MG63 (cell line): ENCODE results near the gene PANX2. TPM values are rescaled to one million over a fixed set of nuclear protein-coding genes. Genes with fewer than 3 reads are reported as not detected.
"Not testable (repeated sequence)": the region's sequence is repeated elsewhere in the genome, so short reads cannot be mapped to it uniquely, and the experiment has no call there.

Source experiments
- DNase-seq: peaks from one replicate; pipeline ENCODE4 v3.0.0-alpha.2; 2020
- H3K27me3 ChIP-seq: fragments of 250-450 bp; sonication (Bioruptor Pico); 2 replicates; pipeline ENCODE4 v1.5.1; 2020; ENCODE audit warnings: mild to moderate bottlenecking, moderate library complexity
- H3K36me3 ChIP-seq: fragments of 250-450 bp; sonication (Bioruptor Pico); 2 replicates; pipeline ENCODE4 v1.5.1; 2020; ENCODE audit warnings: mild to moderate bottlenecking, moderate library complexity
- H3K4me3 ChIP-seq: fragments of 250-450 bp; sonication (Bioruptor Pico); 2 replicates; pipeline ENCODE4 v1.5.1; 2020; ENCODE audit warnings: mild to moderate bottlenecking, moderate library complexity
- H3K9me3 ChIP-seq: fragments of 250-450 bp; sonication (Bioruptor Pico); 2 replicates; pipeline ENCODE4 v1.5.1; 2020; ENCODE audit warnings: mild to moderate bottlenecking, moderate library complexity
- total RNA-seq: library from RNA; depleted of rRNA; stranded (reverse); fragments of >200 nt; shearing (Covaris generic); gene quantifications from 2 replicates; pipeline ENCODE4 v1.2.3, GENCODE V29; 2014; ENCODE audit warnings: low replicate concordance; rRNA removed

The PANX2 gene, protein sequence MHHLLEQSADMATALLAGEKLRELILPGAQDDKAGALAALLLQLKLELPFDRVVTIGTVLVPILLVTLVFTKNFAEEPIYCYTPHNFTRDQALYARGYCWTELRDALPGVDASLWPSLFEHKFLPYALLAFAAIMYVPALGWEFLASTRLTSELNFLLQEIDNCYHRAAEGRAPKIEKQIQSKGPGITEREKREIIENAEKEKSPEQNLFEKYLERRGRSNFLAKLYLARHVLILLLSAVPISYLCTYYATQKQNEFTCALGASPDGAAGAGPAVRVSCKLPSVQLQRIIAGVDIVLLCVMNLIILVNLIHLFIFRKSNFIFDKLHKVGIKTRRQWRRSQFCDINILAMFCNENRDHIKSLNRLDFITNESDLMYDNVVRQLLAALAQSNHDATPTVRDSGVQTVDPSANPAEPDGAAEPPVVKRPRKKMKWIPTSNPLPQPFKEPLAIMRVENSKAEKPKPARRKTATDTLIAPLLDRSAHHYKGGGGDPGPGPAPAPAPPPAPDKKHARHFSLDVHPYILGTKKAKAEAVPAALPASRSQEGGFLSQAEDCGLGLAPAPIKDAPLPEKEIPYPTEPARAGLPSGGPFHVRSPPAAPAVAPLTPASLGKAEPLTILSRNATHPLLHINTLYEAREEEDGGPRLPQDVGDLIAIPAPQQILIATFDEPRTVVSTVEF
- total RNA-seq = 0.12 and 0.79 TPM in 2 replicates

DNA sequence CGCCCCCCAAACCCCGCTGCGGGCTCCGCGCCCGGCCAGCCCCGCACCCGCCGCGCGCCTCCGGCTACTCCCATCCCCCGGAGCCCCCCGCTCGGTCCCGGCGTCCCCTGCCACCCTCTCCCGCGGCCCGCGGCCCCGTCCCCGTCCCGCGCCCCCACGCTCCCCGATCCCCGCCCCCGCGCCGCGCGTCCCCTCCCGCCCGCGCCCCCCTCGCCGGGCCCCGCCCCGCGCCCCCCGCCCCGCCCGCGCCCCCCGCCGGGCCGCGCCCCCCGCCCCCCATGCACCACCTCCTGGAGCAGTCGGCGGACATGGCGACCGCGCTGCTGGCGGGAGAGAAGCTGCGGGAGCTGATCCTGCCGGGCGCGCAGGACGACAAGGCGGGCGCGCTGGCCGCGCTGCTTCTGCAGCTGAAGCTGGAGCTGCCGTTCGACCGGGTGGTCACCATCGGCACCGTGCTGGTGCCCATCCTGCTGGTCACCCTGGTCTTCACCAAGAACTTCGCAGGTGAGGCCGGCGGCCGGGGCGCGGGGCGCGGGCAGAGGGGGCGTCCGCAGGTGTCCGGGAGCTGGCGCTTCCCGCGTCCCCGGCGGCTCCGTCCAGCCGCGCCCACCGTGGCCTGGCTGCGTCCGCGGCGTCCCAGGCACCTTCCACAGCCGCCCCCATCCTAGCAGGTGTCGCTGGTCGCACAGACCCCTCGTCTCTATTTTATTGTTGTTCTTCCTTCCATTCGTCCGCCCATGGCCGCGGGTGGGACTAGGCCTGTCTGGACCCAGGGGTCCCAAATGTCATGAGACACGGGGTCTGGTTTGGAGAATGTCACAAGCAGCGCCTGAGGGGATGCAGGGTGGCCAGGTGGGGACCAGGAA, at the start of gene PANX2:
PANX2 (plus strand) TSS at position 279 of the 866 bp plus-strand sequence; CDS start at position 279, 0 bp downstream.
- no peak for DNase-seq
- H3K27me3 ChIP-seq = peaks cover 2% of the 10 kb centered on the region; the same call in 1 of the 2 replicates

DNA sequence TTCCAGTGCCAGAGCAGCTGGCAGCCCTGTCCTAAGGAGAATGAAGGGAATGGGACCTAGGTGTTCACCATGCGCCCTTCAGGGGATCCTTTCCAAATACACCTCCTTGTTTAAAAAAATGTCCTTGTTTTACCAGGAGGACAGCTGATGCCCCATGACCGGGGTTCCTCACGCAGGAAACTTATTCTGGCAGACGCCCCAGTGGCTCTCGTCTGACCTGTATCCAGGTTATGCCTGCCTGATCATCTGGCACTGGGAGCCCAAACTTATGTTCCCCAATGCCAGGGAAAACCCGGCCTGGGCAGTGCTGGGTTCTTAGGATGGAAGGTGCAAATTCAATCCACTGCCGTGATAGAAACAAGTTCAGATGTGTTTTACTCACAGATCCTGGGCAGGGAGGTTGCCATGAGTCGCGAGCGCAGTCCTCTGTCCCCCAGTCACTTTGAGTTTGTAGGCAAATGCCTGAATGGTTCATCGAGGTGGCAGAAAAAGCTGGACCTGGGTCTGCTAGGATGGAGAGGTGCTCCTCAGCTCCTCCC, 49.3 kb upstream of the PANX2 start:
- no peak overlapping the region for H3K4me3 ChIP-seq
- DNase-seq = no peak
- peaks cover 4% of the 10 kb centered on the region for H3K9me3 ChIP-seq
- no peaks in the 10 kb centered on the region for H3K27me3 ChIP-seq
- H3K36me3 ChIP-seq = no peaks in the 10 kb centered on the region

More for the DNA sequence above, at the start of gene PANX2:
- H3K4me3 ChIP-seq = peak within 1 kb of the TSS; percentile 29; the same call in 1 of the 2 replicates
- H3K36me3 ChIP-seq = no peaks in the 10 kb centered on the region
- H3K9me3 ChIP-seq = no peaks in the 10 kb centered on the region

DNA sequence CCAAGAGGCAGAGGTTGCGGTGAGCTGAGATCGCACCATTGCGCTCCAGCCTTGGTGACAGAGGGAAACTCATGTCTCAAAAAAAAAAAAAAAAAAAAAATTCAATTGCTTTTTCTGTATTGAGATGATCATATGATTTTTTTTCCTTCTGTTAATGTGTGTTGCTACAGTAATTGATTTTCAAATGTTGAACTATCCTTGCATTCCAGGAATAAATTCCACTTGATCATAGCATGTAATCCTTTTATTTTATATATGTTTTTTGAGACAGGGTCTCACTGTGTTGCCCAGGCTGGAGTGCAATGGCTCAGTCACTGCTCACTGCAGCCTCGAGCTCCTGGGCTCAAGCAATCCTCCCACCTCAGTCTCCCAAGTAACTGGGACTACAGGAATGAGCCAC, 47.4 kb upstream of the PANX2 start:
- H3K9me3 ChIP-seq = peaks cover 4% of the 10 kb centered on the region
- no peak for DNase-seq
- no peaks in the 10 kb centered on the region for H3K36me3 ChIP-seq
- no peaks in the 10 kb centered on the region for H3K27me3 ChIP-seq
- H3K4me3 ChIP-seq = no peak overlapping the region

DNA sequence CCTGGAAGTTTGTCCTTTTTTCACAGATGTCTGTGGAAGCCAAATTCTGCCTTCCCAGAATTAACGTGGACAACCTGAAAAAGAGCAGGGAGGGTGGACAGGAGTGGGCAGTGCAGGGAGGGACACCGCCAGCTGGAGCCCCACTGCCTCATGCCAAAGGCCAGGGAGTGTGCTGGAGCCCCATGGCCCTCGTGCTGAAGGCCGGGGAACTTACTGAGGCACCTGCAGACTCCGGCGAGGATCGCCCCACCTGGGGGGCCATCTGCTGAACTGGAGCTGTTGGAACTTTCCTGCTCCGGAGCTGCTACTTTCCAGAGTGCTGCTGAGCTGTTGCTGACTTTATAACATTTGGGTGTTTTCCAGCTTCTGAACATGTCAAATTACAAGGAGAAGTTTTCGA, 45.5 kb upstream of the PANX2 start:
- Histone ChIP-seq H3K27me3 (no peaks in the 10 kb centered on the region), H3K9me3 (peaks cover 4% of the 10 kb centered on the region), H3K36me3 (no peaks in the 10 kb centered on the region), H3K4me3 (no peak overlapping the region)
- no peak for DNase-seq

DNA sequence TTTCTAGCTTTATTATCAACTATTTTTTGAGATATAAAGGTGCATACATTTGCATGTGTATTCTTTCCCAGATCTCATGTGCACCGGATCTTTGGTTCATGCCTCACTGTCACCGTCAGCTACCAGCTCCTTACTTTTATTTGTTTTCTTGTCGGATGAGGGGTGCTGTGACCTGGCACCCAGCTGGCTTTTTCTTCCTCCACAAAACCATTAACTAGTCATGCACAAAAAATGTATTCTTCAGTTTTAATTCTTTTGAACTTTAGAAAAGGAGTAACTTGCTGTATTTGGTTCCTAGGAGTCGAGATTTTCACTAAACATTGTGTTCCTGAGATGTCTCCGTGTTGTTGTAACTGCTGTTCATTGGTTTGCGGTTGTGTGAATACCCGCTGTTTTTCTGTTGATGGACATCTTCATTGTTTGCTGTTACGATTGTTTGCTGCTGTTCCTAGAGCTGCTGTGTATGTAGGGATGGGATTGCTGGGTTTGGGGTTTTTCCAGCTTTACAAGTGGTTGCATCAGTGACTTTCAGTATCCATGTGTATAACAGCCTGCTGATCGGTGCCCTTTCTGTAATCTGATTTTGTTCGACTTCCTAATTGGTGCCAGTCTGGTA, 41.3 kb upstream of the PANX2 start:
- no peak for DNase-seq
- no peaks in the 10 kb centered on the region; the same call in 1 of the 2 replicates for H3K27me3 ChIP-seq
- H3K36me3 ChIP-seq = no peaks in the 10 kb centered on the region
- no peak overlapping the region for H3K4me3 ChIP-seq
- H3K9me3 ChIP-seq = no peaks in the 10 kb centered on the region

DNA sequence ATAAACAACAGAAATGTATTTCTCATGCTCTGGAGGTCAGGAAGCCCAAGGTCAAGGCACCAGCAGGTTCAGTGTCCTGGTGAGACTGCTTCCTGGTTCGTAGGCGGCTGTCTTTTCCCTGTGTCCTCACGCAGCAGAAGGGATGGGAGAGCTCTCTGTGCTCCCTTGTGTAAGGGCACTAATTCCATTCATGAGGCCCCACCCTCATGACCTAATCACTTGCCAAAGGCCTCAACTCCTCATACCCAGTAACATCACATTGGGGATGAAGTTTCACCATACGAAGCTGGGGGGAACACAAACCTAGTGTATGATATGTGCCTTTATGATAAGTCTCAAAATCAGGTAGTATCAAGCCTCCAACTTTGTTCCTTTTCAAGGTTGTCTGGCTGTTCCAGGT, 38.6 kb upstream of the PANX2 start:
- Histone ChIP-seq H3K36me3 (no peaks in the 10 kb centered on the region), H3K27me3 (no peaks in the 10 kb centered on the region; the same call in 1 of the 2 replicates), H3K4me3 (no peak overlapping the region), H3K9me3 (no peaks in the 10 kb centered on the region)
- no peak for DNase-seq

DNA sequence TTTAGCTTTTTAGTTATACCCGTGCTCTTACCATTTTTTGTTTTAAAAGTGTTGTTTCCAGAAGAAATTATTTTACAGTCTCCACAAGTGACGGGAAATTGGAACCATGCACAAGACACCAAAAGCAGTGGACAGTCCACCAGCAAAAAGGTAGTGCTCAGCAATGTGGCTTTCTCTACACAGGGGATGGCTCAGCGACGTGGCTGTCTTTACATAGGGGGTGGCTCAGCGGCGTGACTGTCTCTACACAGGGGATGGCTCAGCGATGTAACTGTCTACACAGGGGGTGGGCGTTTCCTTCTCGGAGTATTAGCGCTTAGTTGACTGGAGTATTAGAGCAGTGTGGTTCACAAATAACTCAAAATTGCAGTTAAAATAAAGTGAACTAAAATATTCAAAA, 36.0 kb upstream of the PANX2 start:
- H3K36me3 ChIP-seq = no peaks in the 10 kb centered on the region
- H3K4me3 ChIP-seq = no peak overlapping the region
- no peaks in the 10 kb centered on the region; the same call in 1 of the 2 replicates for H3K27me3 ChIP-seq
- H3K9me3 ChIP-seq = no peaks in the 10 kb centered on the region
- no peak for DNase-seq

DNA sequence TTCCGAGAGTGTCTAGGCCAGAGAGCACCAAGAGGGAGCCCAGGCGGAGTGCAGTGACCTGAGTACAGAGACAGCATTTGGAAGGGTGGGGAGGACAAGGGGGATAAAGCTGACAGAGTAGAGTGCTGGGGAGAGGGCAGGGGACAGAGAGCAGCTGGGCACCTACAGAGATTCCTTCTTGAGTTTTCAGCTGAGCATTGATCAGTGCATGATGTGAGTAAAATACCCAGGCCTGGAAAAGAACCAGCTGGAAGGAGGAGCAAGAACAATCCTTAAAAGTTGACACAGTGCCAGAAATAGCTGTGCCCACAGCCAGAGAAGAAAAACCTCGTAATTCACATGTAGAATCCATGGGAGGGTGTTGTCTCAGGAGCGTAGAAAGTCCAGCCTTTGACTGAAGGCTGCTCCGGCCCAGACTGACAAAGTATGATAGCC, 33.9 kb upstream of the PANX2 start:
- Histone ChIP-seq H3K9me3 (no peaks in the 10 kb centered on the region), H3K4me3 (no peak overlapping the region), H3K27me3 (no peaks in the 10 kb centered on the region; the same call in 1 of the 2 replicates), H3K36me3 (no peaks in the 10 kb centered on the region)
- no peak for DNase-seq

DNA sequence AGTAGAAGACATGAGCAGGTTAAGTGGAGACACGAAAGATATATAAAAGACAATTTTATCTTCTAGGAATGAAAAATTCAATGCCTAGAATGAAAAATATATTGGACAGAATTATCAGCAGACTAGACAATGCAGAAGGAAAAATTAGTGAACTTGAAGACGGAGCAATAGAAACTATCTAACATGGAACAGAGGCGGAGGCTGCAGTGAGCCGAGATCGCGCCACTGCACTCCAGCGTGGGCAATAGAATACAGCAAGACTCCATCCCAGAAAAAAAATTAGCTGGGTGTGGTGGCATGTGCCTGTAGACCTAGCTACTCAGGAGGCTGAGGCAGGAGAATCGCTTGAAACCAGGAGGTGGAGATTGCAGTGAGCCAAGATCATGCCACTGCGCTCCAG, 33.3 kb upstream of the PANX2 start:
- not testable (repeated sequence) for H3K9me3 ChIP-seq, H3K36me3 ChIP-seq, H3K4me3 ChIP-seq, H3K27me3 ChIP-seq, DNase-seq

DNA sequence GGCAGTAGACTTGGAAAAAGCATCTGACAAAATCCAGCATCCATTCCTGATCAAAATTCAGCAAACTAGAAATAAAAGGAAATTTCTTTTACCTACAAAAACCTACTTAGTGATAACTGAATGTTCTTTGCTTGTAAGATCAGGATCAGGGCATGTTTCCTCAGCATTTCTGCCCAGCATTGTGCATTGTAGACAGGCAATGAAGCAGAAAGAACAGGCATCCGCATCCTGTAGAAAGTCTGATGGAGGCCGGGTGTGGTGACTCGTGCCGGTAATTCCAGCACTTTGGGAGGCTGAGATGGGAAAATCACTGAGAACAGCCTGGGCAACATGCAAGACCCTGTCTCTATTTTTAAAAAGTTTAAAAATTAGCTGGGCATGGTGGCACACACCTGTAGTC, 32.5 kb upstream of the PANX2 start:
- no peaks in the 10 kb centered on the region for H3K9me3 ChIP-seq
- DNase-seq = no peak

DNA sequence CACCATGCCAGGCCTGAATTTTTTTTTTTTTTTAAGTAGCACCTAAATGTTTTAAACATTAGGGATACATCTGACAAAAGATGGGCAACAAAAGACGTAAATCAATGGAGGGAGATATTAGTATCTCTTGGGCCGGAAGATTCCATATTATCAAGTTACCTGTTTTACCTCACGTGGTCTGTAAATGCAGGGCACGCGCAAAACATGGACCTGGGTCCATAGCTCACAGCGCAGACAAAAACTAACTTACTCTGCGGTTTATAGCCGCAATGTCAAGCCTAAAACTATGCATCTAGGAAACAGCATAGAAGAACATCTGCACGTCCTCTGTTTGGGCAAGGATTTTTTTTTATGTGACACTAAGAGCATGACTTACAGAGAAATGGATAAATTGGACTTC, 31.5 kb upstream of the PANX2 start:
- Histone ChIP-seq H3K4me3 (no peak overlapping the region), H3K36me3 (no peaks in the 10 kb centered on the region), H3K27me3 (no peaks in the 10 kb centered on the region; the same call in 1 of the 2 replicates), H3K9me3 (no peaks in the 10 kb centered on the region)
- no peak for DNase-seq

More for the DNA sequence above, 32.5 kb upstream of the PANX2 start:
- Histone ChIP-seq H3K36me3 (no peaks in the 10 kb centered on the region), H3K27me3 (no peaks in the 10 kb centered on the region; the same call in 1 of the 2 replicates), H3K4me3 (no peak overlapping the region)

DNA sequence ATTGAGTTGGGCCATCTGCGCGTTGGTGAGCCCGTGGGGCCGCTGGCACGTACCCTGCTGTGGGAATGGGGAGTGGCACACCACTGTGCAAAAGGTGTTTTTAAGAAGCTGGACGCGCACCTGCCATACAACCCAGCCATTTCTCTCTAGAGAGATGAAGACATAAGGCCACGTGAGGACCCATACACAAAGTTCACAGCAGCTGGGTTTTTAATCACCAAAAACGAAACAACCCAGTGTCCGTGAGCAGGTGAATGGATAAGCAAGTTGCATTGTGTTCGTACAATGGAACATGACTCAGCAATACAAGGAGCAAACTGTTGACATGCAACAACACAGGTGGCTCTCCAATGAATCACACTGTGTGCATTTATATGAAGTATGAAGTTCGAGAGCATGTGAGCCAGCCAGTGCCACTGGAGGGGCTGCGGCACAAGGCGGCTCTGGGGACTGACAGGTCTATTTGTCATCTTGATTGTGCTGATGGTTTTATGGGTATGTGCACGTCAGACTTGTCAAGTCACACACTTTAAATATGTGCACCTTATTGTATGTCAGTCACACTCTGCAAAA, 30.6 kb upstream of the PANX2 start:
- Histone ChIP-seq H3K27me3 (no peaks in the 10 kb centered on the region), H3K36me3 (no peaks in the 10 kb centered on the region), H3K9me3 (no peaks in the 10 kb centered on the region), H3K4me3 (no peak overlapping the region)
- DNase-seq = no peak

DNA sequence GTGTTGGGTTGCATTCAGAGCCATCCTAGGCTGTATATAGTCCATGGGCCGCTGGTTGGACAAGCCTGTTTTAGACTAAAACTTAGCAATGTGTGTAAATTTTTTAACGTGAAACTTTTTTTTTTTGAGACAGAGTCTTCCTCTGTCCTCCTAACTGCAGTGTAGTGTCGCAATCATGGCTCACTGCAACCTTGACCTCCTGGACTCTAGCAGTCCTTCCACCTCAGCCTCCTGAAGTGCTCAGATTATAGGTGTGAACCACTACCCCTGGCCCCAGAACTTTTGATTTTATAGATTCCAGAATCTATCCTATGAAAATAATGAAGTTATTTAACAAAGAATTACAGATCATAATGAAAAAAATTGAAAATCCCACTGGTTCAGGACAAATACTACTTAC, 29.9 kb upstream of the PANX2 start:
- Histone ChIP-seq H3K9me3 (no peaks in the 10 kb centered on the region), H3K4me3 (no peak overlapping the region), H3K27me3 (no peaks in the 10 kb centered on the region), H3K36me3 (no peaks in the 10 kb centered on the region)
- no peak for DNase-seq

DNA sequence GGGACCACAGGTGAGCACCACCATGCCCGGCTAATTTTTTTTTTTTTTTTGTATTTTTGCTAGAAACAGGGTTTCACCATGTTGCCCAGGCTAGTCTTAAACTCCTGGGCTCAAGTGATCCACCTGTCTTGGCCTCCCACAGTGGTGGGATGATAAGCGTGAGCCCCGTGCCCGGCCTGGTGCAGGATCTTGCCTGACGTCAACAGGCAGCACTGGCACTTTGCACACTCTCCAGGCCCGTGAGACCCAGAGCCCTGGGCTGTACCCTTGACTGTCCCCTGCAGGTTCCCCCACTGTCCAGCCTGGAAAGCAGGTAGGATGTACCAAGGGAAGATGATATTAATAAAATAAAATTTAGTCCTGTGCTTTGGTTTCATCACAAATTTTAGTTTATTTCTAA, 29.1 kb upstream of the PANX2 start:
- H3K9me3 ChIP-seq = no peaks in the 10 kb centered on the region
- H3K4me3 ChIP-seq = no peak overlapping the region
- no peaks in the 10 kb centered on the region for H3K27me3 ChIP-seq
- DNase-seq = no peak
- H3K36me3 ChIP-seq = no peaks in the 10 kb centered on the region

DNA sequence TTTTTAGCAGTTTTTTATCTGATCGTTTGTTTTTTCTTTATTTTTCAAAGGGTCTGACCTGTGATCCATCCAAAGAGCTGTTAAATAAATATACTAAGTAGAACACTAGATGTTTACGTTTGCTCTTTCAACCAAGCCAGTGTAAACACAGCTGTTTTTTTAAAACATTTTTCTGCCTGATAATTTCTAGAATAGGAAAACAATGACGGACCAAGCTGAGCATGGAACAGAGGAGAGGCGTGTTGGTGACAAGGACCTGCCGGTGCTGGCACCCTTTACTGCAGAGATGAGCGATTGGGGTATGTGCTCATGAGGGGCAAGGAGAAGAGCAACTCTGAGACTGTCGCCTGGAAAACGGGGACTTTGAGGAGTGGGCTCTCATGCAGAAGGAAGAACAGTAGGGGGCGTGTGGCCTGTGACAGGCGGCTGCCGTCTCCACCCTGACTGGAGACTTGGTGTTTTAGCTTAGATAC, 28.6 kb upstream of the PANX2 start:
- no peak overlapping the region for H3K4me3 ChIP-seq
- no peaks in the 10 kb centered on the region for H3K27me3 ChIP-seq
- H3K9me3 ChIP-seq = no peaks in the 10 kb centered on the region
- H3K36me3 ChIP-seq = no peaks in the 10 kb centered on the region
- no peak for DNase-seq

DNA sequence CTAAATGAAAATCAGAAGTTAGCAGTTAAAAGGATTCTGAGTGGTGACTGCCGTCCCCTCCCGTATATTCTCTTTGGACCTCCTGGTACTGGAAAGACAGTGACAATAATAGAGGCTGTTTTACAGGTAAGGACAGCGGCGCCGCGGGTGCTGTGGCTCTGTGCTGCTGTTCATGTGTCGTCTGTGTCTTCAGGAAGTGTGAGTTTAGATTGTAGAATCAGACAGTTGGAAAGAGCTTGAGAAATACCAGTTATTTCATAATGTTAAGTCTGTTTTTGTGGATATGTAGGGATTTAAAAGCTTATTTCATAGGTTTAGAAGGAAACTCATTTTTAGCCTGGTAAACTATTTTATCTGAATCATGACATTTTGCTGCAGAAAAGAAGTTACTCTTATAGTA, 27.4 kb upstream of the PANX2 start:
- Histone ChIP-seq H3K9me3 (no peaks in the 10 kb centered on the region), H3K4me3 (no peak overlapping the region), H3K27me3 (no peaks in the 10 kb centered on the region), H3K36me3 (no peaks in the 10 kb centered on the region)
- DNase-seq = no peak
